ENCODE measurements around the gene USP9X.
"Not testable (repeated sequence)": the region's sequence is repeated elsewhere in the genome, so short reads cannot be mapped to it uniquely, and the experiment has no call there.

The USP9X gene

DNA sequence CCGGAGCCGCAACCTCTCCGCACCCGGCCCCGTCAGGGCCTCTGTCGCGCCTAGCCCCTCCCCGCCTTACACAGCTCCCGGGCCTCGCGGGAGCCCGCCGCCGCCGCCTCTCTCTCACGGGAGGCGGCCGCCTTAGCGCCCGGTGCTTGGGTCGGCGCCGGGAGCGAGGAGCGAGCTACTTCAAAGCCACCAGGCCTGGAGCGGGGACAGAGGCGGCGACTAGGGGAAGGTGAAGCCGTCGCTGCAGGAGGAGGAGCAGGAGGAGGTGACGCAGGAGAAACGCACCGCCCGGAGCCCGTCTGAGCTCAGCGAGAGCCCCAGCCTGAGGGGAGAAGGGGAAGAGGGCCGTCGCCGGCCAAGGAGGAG, 250 bp downstream of the USP9X start:
- DNase-seq (ENCODE audit: low read depth) = no peak

DNA sequence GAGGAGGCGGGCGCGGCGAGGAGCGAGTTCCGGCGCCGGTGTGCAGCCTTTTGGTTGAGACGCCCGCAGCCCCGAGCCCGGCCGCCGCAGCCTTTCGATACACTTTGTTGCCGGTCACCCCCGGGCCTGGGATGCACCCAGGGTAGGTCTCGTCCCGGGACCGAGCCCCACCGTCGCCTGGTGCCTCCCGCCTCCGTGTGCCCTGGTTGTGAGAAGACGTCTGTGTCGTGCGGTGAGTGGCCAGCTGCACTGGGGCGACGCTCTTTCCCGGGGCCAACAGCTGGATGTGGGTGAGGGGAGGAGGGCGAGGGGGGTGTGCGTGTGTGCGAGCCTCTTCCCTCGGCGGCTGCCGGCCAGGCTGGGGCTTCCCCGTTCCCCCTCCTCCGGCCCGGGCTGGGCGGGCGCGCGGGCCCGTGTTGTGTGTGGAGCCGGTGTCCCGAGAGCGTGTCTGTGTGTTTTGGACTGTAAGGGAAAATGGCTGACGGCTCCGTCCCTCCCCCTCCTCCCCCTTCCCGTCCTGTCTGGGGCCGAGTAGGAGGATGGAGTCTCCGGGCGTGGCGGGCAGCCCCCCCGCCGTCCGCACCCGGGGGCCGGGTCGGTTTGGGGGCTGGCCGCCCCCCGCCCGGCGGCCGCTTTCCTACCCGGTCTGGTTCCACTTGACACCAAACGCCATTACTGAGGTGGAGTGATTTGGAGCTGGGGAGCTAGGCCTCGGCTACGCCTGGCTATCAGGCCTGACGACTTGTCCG, 807 bp downstream of the USP9X start:
- DNase-seq (ENCODE audit: low read depth) = no peak

DNA sequence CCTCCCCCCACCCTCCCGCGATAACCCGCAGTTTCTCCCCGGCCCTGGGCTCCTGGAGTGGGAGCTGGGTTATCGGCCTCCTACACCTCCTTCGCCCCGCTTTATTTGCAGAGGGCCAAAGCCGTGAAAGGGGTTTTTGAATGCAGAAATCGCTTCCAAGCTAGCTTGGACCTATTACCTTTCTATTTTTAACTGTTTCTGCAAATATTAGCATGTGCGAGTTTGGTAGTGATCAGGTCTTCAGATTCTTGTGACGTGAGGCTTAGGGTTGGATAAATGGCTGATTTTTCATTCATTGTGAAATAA, 1.3 kb downstream of the USP9X start:
- no peak for DNase-seq (ENCODE audit: low read depth)

DNA sequence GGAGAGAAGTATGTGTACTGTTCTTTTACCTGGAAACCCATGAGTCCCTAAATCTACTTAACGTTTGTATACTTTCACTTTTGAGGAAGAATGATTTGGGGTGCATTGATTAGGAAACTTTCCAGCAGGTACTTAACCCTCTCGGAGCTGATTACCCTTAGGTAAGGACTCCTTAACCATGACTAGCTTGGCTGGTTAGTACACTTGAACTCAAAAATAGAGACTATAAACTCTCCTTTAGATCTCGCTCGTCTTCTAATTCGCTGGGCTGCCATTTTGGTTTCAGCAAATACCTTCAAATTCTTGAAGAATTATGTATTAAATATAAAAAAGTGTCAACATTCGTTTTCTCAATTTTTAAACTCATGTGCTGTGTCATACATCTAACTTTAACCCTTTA, 2.0 kb downstream of the USP9X start:
- DNase-seq (ENCODE audit: low read depth) = no peak

DNA sequence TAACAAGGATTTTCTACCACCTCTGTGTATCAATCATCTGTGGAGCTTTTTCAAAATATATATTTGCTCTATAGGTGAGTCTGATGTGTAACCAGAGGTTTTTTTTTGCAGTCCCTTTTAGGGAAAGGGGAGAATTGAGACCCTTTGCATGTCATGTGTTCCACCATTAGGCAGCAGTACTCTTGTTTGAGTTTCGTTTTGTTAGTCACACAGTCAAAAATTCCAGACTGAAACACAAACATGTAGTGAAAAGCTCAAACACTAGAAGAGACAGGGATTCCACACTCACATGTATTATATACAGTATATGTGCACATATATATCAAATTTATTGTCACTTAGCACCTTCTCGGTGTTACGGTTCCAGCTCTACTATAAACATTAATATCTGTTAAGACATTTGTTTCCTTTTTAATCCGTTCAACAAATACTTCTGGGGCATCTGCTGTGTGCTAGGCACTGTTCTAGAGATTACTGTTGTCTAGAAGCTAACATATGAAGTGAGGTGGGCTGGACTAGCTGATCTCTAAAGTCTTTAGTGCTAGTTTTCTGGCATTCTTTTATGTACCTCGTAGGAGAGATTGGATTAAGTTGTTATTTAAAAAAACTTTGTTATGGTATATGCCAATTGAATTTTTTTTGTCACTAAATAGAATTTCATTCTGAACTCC, 5.5 kb downstream of the USP9X start:
- DNase-seq (ENCODE audit: low read depth) = no peak

DNA sequence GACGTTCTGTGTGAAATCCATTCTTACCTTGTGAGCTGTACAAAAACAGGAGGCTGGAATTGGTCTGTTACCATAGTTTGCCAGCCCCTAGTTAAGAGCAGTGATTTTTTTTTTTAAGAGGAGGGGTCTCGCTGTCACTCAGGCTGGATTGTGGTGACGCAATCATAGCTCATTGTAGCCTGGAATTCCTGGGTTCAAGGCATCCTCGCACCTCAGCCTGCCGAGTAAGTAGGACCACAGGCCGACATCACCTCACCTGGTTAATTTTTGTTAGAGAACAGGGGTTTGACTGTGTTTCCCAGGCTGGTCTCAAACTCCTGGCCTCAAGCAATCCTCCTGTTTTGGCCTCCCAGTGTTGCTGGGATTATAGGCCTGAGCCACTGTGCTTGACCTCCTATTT, 7.5 kb downstream of the USP9X start:
- no peak for DNase-seq (ENCODE audit: low read depth)

DNA sequence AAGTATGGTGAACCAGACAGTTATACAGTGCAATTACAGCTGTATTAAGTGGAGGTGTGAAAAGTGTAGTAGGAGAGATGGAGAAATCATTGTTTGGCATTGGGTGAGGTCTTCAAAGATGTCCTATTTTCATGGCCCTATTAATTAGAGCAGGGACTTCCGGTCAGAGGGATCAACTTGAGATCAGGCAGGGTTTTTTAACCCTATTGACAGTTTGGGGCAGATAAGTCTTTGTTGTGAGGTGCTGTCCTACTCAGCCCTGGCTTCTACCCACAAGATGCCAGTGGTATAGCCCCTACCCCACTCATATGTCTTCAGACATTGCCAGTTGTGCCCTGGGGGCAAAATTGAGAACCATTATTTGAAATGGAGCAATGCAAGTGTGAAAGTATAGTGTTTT, 9.9 kb downstream of the USP9X start:
- DNase-seq (ENCODE audit: low read depth) = no peak

DNA sequence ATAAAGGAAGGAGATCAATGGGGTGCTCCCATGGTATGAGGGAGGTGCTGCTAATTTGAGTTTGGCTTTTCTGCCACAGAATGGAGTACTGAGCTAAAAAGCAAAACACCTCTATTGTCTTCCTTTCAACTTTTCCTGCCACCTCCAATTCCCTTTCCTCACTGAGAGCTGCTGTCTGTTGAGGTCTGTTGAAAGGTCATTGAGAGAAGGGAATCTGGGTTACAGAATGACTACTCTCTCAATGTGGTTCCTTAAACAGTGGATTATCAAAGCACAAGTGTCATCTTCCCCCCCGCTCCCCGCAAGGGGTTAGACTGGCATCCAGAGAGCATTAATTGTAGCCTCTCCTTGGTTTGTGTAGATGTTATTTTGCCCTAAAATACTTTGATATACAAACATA, 10.7 kb downstream of the USP9X start:
- no peak for DNase-seq (ENCODE audit: low read depth)

DNA sequence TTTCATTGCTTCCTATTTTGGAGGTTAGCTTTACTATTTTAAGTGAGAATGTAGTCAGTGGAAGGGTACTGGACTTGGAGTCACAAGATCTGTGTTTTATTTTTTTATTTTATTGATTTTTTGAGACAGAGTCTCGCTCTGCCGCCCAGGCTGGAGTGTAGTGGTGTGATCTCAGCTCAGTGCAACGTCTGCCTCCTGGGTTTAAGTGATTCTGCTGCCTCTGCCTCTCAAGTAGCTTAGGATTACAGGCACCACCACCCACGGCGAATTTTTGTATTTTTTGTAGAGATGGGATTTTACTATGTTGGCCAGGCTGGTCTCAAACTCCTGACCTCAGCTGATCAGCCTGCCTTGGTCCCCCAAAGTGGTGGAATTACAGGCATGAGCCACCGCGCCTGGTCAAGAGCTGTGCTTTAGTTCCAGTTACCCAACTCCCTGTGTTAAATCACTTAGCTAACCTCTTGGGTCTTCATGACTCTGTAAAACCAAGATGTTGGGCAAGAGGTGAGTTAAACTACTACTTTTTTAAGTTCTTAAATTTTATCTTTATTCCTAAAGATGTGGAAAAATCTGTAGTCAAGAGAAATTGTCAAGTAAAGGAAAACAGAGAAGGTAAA, 11.2 kb downstream of the USP9X start:
- no peak for DNase-seq (ENCODE audit: low read depth)

DNA sequence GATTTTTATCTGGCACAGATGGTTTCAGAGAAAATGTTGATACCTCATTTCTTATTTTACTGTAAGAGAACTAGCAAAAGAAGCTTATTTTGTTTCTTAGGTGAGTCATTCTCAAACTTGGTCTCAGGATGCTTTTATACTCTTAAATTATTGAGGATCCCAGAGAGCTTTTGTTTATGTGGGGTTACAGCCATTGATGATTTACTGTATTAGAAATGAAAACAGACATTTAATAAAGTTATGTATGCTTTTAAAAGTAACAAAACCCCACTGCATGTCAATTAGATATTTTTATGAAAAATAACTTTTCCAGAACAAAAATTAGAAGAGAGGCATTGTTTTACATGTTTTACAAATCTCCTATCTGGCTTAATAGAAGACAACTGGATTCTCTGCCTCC, 12.1 kb downstream of the USP9X start:
- no peak for DNase-seq (ENCODE audit: low read depth)

DNA sequence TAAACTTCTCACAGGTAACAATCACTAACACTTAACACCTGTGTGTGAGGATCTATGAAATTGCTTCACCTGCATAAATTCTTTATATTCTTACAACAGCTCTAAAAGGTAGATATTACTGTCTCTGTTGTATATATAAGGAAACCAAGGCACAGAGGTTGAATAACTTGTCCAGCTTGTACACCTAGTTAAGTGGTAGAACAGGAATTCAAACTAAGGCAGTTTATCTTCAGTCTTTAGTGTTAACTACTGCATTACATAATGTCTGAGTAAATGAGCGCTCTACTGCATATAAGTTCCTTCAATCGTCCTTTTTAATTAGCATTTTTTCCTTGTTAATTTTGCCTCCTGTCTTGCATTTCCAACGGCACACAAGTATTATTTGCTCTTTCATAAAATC, 15.0 kb downstream of the USP9X start:
- DNase-seq (ENCODE audit: low read depth) = no peak

DNA sequence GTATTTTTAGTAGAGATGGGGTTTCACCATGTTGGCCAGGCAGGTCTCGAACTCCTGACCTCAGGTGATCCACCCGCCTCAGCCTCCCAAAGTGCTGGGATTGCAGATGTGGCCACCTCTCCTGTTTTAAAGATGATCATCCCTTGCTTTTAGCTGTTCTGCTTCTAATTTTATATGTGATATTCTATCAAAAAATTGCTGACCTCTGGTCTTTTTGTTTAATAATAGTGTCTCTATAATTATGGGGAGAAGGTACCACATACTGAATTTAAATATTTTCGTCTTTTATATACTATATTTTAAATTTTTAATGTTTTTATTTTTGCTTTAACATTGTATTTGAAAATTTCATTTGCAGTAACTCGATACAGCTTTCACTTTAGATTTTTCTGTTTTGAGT, 15.6 kb downstream of the USP9X start:
- DNase-seq (ENCODE audit: low read depth) = no peak

DNA sequence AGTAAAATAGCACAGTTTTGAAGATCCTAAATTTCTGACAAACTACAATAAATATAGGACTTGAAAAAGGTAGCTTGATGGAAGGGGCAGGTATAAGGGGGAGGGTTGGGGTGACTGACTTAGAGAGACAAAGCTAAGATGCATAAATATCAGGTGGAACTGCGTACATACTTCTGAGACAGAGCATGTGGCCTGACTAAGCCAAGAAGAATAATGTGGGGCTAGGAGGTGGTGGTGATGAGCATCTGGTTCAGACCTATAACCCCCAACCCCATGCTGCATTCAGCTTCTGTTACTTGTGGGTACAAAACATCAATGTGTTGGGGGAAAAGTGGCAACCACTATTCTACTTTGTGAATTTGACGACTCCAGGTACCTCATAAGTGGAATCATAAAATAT, 19.8 kb downstream of the USP9X start:
- no peak for DNase-seq (ENCODE audit: low read depth)

DNA sequence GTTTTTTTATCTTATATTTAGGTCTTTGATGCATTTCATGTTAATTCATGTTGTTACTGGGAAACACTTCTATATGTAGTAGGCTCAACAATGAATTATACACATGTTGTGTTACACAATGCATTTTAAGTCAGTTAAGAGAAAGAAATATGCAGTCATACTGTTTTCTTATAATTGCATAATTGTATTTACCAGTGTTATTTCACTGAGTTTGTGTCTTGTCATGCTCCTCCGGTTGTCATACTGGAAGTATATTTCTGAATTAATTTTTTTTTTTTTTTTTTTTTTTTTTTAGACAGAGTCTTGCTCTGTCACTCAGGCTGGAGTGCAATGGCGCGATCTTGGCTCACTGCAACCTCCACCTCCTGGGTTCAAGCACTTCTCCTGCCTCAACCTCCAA, 21.0 kb downstream of the USP9X start:
- not testable (repeated sequence) for DNase-seq (ENCODE audit: low read depth)

DNA sequence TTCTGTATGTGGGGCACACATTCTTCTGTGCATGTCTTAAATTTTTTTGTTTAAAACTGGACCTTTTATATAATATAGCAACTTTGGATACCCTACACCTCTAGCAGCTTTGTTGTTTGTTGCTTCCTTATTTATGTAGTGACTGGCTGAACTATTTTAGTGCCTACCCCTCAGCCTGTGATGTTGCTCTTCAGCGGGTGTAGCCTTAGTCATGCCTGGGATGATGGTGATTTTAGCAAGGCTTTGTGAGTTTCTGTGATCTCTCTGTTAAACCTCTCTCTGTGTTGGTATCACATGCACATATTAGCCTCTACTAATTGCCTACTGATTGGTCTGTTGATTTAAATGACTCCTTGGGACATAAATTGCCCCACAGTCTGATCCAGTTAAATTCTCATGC, 22.8 kb downstream of the USP9X start:
- DNase-seq (ENCODE audit: low read depth) = no peak

DNA sequence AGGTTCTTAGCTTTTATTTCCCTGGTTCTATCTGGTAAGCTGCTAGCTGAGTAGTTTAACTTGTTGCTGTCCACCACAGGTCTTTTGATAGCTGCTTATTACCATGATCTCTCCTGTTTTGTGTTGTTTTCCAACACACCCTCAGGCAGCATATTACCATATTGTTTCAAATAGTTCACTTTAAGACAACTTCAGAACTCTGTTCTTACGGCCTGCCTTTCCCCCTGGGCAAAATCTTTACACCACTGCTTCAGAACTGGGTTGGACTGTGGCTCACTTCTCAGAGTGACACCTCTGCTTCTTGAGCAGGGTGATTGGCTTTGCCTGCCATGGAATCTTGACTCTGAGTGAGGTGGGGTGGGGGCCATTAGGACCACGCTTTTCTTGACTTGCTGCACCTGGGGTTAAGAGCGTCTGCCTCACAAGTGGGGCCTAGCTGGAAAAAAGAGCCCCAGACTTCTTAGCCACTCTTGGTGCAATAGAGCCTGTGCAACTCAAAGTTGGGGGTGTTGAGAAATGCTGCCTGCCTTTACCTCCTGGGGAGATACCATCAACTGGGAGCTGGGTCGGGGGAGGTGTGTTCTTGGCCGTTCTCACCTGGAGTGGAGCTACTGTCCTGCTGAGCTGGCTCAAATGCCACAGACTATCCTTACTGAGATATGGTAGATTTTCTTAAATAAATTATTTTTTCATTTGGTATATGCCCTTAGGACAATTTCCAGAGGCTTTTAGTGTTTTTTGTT, 23.4 kb downstream of the USP9X start:
- no peak for DNase-seq (ENCODE audit: low read depth)

DNA sequence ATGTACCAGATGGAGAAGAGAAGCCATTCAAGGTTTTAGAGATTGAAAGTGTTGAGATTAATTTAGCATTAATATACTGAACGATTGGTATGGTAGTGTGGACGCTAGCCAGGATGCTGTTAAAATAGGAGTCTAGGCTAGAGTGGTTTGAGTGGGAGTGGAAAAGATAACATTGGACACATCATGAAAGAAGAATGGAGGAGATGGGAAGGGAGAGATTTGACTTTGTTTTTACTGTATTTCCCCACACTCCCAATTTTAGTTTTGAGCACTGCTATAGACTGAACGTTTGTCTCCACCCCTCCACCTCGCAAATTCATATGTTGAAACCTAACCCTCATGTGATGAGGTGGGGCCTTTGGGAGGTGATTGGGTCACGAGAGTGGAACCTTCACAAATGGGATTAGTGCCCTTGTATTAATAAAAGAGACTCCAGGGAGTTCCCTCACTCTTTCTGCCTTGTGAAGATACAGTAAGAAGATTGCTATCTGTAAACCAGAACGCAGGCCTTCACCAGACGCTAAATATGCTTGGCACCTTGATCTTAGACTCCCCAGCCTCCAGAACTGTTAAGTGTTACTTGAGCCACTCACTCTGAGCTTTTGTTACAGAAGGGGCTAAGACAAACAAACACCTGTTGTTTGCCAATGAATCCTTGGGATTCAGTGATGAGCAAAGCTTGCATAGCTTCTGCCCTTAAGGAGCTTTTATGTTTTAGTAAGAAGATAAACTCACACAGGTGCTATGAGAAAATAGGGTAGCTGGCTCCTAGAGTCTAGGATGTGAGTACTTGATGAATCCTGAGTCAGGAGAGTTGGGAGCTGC, 25.8 kb downstream of the USP9X start:
- DNase-seq (ENCODE audit: low read depth) = no peak

DNA sequence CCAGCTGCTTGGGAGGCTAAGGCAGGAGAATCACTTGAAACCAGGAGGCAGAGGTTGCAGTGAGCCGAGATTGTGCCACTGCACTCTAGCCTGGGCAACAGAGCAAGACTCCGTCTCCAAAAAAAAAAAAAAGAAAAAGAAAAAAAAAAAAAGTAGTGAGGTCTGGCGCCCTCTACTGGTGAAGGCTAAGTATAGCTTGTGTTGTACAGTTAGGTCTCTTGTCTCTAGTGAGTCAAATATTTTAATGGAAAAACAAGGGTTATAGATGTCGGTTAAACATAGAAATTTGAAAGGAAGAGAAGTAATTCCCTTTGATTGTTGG, 29.8 kb downstream of the USP9X start:
- not testable (repeated sequence) for DNase-seq (ENCODE audit: low read depth)

DNA sequence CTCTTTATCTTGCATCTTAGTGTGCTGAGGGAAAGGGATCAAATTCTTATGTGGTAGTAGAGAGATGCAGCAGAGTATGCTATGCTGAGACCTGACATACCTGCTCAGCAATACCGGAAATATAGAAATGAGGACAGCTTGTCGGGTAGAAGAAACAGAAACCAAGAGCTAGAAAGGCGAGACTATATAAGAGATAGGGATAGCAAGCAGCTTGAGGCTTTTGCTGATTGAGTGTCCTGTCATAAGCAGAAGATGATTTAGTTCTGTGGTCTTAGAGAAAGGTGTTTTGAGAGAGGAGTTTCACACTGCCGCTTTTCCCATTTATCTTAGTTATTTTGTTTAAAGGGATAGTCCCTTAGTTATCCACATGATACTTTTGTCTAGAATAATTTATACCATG, 31.7 kb downstream of the USP9X start:
- DNase-seq (ENCODE audit: low read depth) = no peak

DNA sequence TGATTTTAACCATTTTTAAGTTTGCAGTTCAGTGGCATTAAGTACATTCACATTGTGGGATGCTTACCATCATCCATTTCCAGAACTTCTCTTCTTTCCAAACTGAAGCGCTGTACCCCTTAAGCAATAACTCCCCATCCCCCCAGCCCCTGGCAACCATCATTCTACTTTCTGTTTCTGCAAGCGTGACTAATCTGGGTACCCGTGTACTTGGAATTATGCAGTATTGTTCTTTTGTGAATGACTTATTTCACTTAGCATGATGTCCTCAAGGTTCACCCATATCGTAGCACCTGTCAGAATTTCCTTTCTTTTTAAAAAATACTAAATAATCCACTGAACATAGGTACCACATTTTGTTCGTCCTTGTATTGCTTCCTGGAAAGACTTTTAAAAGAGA, 32.9 kb downstream of the USP9X start:
- DNase-seq (ENCODE audit: low read depth) = no peak

DNA sequence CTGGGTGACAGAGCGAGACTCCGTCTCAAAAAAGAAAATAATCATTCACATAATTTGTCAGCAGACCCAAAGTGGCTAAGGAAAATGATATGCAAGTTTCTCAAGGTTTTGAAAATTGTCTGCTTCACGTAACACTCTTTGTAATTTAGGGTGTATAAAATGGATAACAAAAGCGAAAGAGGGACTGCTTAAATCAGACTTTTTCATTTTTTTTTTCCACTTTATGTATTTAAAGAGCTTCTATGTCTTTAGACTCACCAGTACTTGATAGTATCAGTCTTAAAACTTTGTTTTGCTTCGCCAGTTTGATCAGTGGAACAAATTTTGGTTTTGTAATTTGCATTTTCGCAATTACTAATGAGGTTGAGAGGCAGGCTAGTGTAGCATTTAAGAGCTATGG, 34.6 kb downstream of the USP9X start:
- no peak for DNase-seq (ENCODE audit: low read depth)

DNA sequence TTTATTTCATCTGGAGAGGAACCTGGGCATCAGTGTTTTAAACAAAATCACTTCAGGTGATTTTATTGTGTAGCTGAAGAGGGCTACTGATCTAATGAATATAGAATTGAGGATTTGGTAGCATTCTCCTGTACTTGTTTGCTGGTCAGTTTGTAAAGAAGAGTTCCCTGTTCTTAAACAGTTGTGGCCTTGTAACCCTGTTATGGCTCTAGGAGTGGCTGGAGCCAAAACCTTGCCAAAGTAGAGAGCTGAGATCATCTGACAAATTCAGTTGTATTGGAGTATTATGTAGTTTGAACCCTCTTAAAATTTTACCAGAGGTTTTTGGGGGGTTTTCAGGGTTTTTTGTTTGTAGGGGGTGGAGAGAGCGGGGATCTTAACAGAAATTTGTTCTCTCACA, 36.5 kb downstream of the USP9X start:
- no peak for DNase-seq (ENCODE audit: low read depth)

All from non-pigmented ciliary epithelial cell (primary cell).